Measurements from ENCODE around the gene LITAFD. TPM values are rescaled to one million over a fixed set of nuclear protein-coding genes. Genes with fewer than 3 reads are reported as not detected.

Gene LITAFD
- total RNA-seq, 1 donor from 2014 or later = not detected

- no peak for DNase-seq (ENCODE audit: low read depth)
- peaks cover 3% of the 10 kb centered on the region for H3K36me3 ChIP-seq (ENCODE audit: control insufficient read depth, insufficient read depth, low read length)
- FAIRE-seq = no peak
- TF ChIP-seq CTCF (IDR thresholded peaks at IDR 0.05; ENCODE audit: insufficient read depth, low read length, severe bottlenecking) = no peak
- H3K27me3 ChIP-seq (ENCODE audit: control insufficient read depth, insufficient read depth, low read length) = no peaks in the 10 kb centered on the region
- H3K4me3 ChIP-seq (ENCODE audit: low read depth, low read length) = no peak overlapping the region
Observed at GRCh38 chr16:8887952-8888560, 5.9 kb downstream of the LITAFD start.

- Histone ChIP-seq H3K27me3 (ENCODE audit: control insufficient read depth, insufficient read depth, low read length) (no peaks in the 10 kb centered on the region), H3K36me3 (ENCODE audit: control insufficient read depth, insufficient read depth, low read length) (peaks cover 9% of the 10 kb centered on the region), H3K4me3 (ENCODE audit: low read depth, low read length) (no peak overlapping the region)
- no peak for FAIRE-seq
- TF ChIP-seq CTCF (IDR thresholded peaks at IDR 0.05; ENCODE audit: insufficient read depth, low read length, severe bottlenecking) = no peak
- no peak for DNase-seq (ENCODE audit: low read depth)
Observed at GRCh38 chr16:8888951-8889892, 7.1 kb downstream of the LITAFD start.

- H3K36me3 ChIP-seq (ENCODE audit: control insufficient read depth, insufficient read depth, low read length) = peaks cover 13% of the 10 kb centered on the region
- no peak overlapping the region for H3K4me3 ChIP-seq (ENCODE audit: low read depth, low read length)
- TF ChIP-seq CTCF (IDR thresholded peaks at IDR 0.05; ENCODE audit: insufficient read depth, low read length, severe bottlenecking) = no peak
- no peaks in the 10 kb centered on the region for H3K27me3 ChIP-seq (ENCODE audit: control insufficient read depth, insufficient read depth, low read length)
- FAIRE-seq (no peak), DNase-seq (ENCODE audit: low read depth) (no peak)
Observed at GRCh38 chr16:8889893-8890548, 7.9 kb downstream of the LITAFD start.

- TF ChIP-seq CTCF (IDR thresholded peaks at IDR 0.05; ENCODE audit: insufficient read depth, low read length, severe bottlenecking) = no peak
- DNase-seq (ENCODE audit: low read depth) = no peak
- H3K4me3 ChIP-seq (ENCODE audit: low read depth, low read length) = no peak overlapping the region
- H3K36me3 ChIP-seq (ENCODE audit: control insufficient read depth, insufficient read depth, low read length) = peaks cover 15% of the 10 kb centered on the region
- FAIRE-seq = no peak
- no peaks in the 10 kb centered on the region for H3K27me3 ChIP-seq (ENCODE audit: control insufficient read depth, insufficient read depth, low read length)
Observed at GRCh38 chr16:8890549-8890921, 8.4 kb downstream of the LITAFD start.

GRCh38 chr16:8892101-8892575 lies 10.0 kb downstream of the LITAFD start:
- DNase-seq (ENCODE audit: low read depth) (no peak), FAIRE-seq (no peak)
- H3K36me3 ChIP-seq (ENCODE audit: control insufficient read depth, insufficient read depth, low read length) = peaks cover 20% of the 10 kb centered on the region
- H3K27me3 ChIP-seq (ENCODE audit: control insufficient read depth, insufficient read depth, low read length) = no peaks in the 10 kb centered on the region
- no peak overlapping the region for H3K4me3 ChIP-seq (ENCODE audit: low read depth, low read length)
- TF ChIP-seq CTCF (IDR thresholded peaks at IDR 0.05; ENCODE audit: insufficient read depth, low read length, severe bottlenecking) = no peak

All from bronchial epithelial cell (primary cell).